Transverse colon (tissue), 4 donors: ENCODE data around the gene CD226. TPM values are rescaled to one million over a fixed set of nuclear protein-coding genes. Genes with fewer than 3 reads are reported as not detected.
A peak's percentile ranks its signal among the peaks of the same experiment; 100 is the strongest.

Experiments used
- DNase-seq: peaks from one replicate; pipeline ENCODE4 v3.0.0-alpha.2; 2019
- H3K27ac ChIP-seq, 4 donors: fragments of 200-600 bp; sonication (generic); 2 replicates each; pipeline ENCODE4 v1.5.1; 2016 to 2018; ENCODE audit warnings: inconsistent platforms in 4 of 4
- H3K27me3 ChIP-seq: fragments of 200-600 bp; sonication (generic); 2 replicates; pipeline ENCODE4 v1.5.1; 2017; ENCODE audit warnings: inconsistent platforms
- H3K36me3 ChIP-seq, 4 donors: fragments of 200-600 bp; sonication (generic); 2 replicates each; pipeline ENCODE4 v1.5.1; 2017 to 2019; ENCODE audit warnings: inconsistent platforms in 4 of 4
- H3K4me1 ChIP-seq, 4 donors: fragments of 200-600 bp; sonication (generic); 2 replicates each; pipeline ENCODE4 v1.5.1; 2017 to 2020; ENCODE audit warnings: inconsistent platforms in 4 of 4
- H3K4me3 ChIP-seq, 4 donors: fragments of 200-600 bp; sonication (generic); 1 replicate in 1 of 4; 2 replicates in 3 of 4; pipeline versions ENCODE4 v1.5.1 to v1.6.1; 2017 to 2019; ENCODE audit warnings: inconsistent platforms in 4 of 4
- H3K9me3 ChIP-seq, 2 donors: fragments of 200-600 bp; sonication (generic); 2 replicates each; pipeline ENCODE4 v1.5.1; 2017 to 2019; ENCODE audit warnings: inconsistent platforms in 2 of 2
- CTCF ChIP-seq, 5 experiments: fragments of 200-600 bp in 3 of 5; fragments of 450-650 bp in 2 of 5; sonication (generic) in 3 of 5; IDR thresholded peaks; 1 replicate in 2 of 5; 2 replicates in 3 of 5; pipeline ENCODE4 v1.5.1; 2016 to 2017; ENCODE audit warnings: antibody characterized with exemption in 5 of 5, inconsistent platforms in 3 of 5, mild to moderate bottlenecking in 2 of 5, moderate library complexity in 1 of 5
- EP300 ChIP-seq: sonication (generic); formaldehyde crosslinking; IDR thresholded peaks from one replicate; pipeline ENCODE4 v1.6.1; 2017; ENCODE audit warnings: antibody characterized with exemption, low read depth
- POLR2A ChIP-seq: fragments of 450-650 bp; IDR thresholded peaks from one replicate; pipeline ENCODE4 v1.6.1; 2016; ENCODE audit warnings: antibody characterized with exemption, mild to moderate bottlenecking, moderate library complexity
- POLR2AphosphoS5 ChIP-seq, 3 donors: sonication (generic); formaldehyde crosslinking; IDR thresholded peaks; one replicate each; pipeline ENCODE4 v1.6.1; 2016; ENCODE audit warnings: antibody characterized with exemption in 3 of 3
- WGBS, 2 donors: methylation state at CpG; one replicate each; pipeline ENCODE4 v1.1.5; 2018; ENCODE audit warnings: low coverage in 1 of 2; 5-methylcytosine and 5-hydroxymethylcytosine counted together
- in situ Hi-C, 4 donors: fragments of 200-750 bp; cut with MboI; loops; one replicate each; pipeline versions ENCODE4 v1.15.0 to v1.15.1; 2017; ENCODE audit warnings: low sequenced_read_pairs in 3 of 4, low pct_ligation_motif_present in 1 of 4, low pct_unique_long_range_greater_than_20kb in 1 of 4
- intact Hi-C: fragments of 100-400 bp; cut with DNase I; formaldehyde crosslinking; loops from one replicate; pipeline ENCODE4 v1.15.1; 2023; ENCODE audit warnings: low total_unique reads
- total RNA-seq, 4 donors: library from RNA; depleted of rRNA; stranded (reverse); fragments of >200 nt; gene quantifications; one replicate each; pipeline ENCODE4 v1.1.0, GENCODE V29; 2016

CD226 gene
- total RNA-seq, 4 donors from 2014 or later: 0.96 to 16.8 (median 4.0) TPM

GRCh38 chr18:69858897-69859296, 88.8 kb downstream of the CD226 start:
- Histone ChIP-seq H3K27ac (no peak overlapping the region), H3K27me3 (no peaks in the 10 kb centered on the region), H3K36me3 (no peaks in the 10 kb centered on the region), H3K4me3 (no peak overlapping the region), H3K9me3 (no peaks in the 10 kb centered on the region), H3K4me1 (peaks cover 0 to 9% (median 4%) of the 10 kb centered on the region in 4 donors)
- in situ Hi-C loops: no loop called here
- whole genome bisulfite sequencing, 2 donors: 48 to 58% methylated on average over 4 to 5 of the region's 5 CpGs
- intact Hi-C loops: no loop called here
- DNase-seq: no peak
- TF ChIP-seq EP300: no peak
- no peak for TF ChIP-seq CTCF (IDR thresholded peaks at IDR 0.05)

GRCh38 chr18:69854455-69854854, 93.2 kb downstream of the CD226 start:
- Histone ChIP-seq H3K4me1 (peaks cover 0 to 5% (median 2%) of the 10 kb centered on the region in 4 donors), H3K4me3 (no peak overlapping the region), H3K27ac (no peak overlapping the region), H3K9me3 (no peaks in the 10 kb centered on the region), H3K36me3 (no peaks in the 10 kb centered on the region), H3K27me3 (no peaks in the 10 kb centered on the region)
- no peak for DNase-seq
- intact Hi-C loops (no loop called here), in situ Hi-C loops (no loop called here)
- no peak for TF ChIP-seq POLR2A
- TF ChIP-seq CTCF (IDR thresholded peaks at IDR 0.05): no peak
- TF ChIP-seq EP300: no peak
- no peak for TF ChIP-seq POLR2AphosphoS5 (IDR thresholded peaks at IDR 0.05)
- 87% methylated on average over 1 of the region's 1 CpG; no CpG with 5 or more reads in 1 of the 2 donors for WGBS, 2 donors

- Histone ChIP-seq H3K27me3 (no peaks in the 10 kb centered on the region), H3K36me3 (no peaks in the 10 kb centered on the region), H3K4me1 (no peaks in the 10 kb centered on the region), H3K9me3 (no peaks in the 10 kb centered on the region), H3K27ac (no peak overlapping the region), H3K4me3 (no peak overlapping the region)
- intact Hi-C loops (no loop called here), in situ Hi-C loops (no loop called here)
- DNase-seq: no peak
- TF ChIP-seq POLR2A: no peak
- no peak for TF ChIP-seq CTCF (IDR thresholded peaks at IDR 0.05)
- TF ChIP-seq POLR2AphosphoS5 (IDR thresholded peaks at IDR 0.05): no peak
- TF ChIP-seq EP300: no peak
- WGBS, 2 donors: 62 to 68% methylated on average over 4 of the region's 4 CpGs
Observed at GRCh38 chr18:69853051-69853450, 94.6 kb downstream of the CD226 start.

GRCh38 chr18:69845593-69846506, 101.8 kb downstream of the CD226 start:
- Histone ChIP-seq H3K36me3 (no peaks in the 10 kb centered on the region), H3K9me3 (no peaks in the 10 kb centered on the region), H3K27me3 (no peaks in the 10 kb centered on the region), H3K4me1 (peaks cover 0 to 7% (median 2%) of the 10 kb centered on the region in 4 donors), H3K4me3 (no peak overlapping the region), H3K27ac (peak overlapping the region in 1 of 4 donors; percentile 12)
- DNase-seq: peak; percentile 12
- TF ChIP-seq POLR2AphosphoS5 (IDR thresholded peaks at IDR 0.05): peak in 1 of 3 donors; percentile 21
- TF ChIP-seq EP300: no peak
- peak in 1 of 5 experiments; percentile 8 for TF ChIP-seq CTCF (IDR thresholded peaks at IDR 0.05)
- intact Hi-C loops (no loop called here), in situ Hi-C loops (no loop called here)
- 39 to 47% methylated on average over 3 to 8 of the region's 8 CpGs for WGBS, 2 donors
